ENCODE results near the gene PFKM.

PFKM gene

DNA sequence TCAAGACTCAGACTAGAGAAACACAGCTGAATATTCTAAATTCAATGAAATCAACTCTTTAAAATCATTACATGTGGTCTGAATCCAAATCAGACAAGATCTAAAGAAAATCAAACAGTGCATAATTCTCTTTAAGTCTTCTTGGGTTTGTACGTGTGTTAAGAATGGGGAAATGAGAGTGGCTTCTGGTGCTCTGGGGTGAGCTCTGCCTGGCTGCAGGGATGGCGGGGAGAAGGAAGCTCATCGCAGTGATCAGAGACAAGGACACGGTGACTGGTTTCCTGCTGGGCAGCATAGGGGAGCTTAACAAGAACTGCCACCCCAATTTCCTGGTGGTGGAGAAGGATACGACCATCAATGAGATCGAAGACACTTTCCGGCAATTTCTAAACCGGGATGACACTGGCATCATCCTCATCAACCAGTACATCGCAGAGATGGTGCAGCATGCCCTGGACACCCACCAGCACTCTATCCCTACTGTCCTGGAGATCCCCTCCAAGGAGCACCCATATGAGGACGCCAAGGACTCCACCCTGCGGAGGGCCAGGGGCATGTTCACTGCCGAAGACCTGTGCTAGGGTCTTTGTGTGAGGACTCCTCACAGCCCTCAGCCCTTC lies 34.2 kb upstream of the PFKM start:
- H3K4me3 ChIP-seq (ENCODE audit: low read depth, low read length), result no peak overlapping the region
- in situ Hi-C loops (cut with HindIII; ENCODE audit: low pct_ligation_motif_present, low sequenced_read_pairs), result no loop called here
- peaks cover 12% of the 10 kb centered on the region for H3K36me3 ChIP-seq (replicated peaks)
- no peak overlapping the region for H3K27ac ChIP-seq
- TF ChIP-seq, protein P1, sequence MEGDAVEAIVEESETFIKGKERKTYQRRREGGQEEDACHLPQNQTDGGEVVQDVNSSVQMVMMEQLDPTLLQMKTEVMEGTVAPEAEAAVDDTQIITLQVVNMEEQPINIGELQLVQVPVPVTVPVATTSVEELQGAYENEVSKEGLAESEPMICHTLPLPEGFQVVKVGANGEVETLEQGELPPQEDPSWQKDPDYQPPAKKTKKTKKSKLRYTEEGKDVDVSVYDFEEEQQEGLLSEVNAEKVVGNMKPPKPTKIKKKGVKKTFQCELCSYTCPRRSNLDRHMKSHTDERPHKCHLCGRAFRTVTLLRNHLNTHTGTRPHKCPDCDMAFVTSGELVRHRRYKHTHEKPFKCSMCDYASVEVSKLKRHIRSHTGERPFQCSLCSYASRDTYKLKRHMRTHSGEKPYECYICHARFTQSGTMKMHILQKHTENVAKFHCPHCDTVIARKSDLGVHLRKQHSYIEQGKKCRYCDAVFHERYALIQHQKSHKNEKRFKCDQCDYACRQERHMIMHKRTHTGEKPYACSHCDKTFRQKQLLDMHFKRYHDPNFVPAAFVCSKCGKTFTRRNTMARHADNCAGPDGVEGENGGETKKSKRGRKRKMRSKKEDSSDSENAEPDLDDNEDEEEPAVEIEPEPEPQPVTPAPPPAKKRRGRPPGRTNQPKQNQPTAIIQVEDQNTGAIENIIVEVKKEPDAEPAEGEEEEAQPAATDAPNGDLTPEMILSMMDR (IDR thresholded peaks at IDR 0.05; ENCODE audit: low read depth, low read length, missing control alignments), result no peak
- no peak for DNase-seq
- no peaks in the 10 kb centered on the region for H3K27me3 ChIP-seq (replicated peaks)

DNA sequence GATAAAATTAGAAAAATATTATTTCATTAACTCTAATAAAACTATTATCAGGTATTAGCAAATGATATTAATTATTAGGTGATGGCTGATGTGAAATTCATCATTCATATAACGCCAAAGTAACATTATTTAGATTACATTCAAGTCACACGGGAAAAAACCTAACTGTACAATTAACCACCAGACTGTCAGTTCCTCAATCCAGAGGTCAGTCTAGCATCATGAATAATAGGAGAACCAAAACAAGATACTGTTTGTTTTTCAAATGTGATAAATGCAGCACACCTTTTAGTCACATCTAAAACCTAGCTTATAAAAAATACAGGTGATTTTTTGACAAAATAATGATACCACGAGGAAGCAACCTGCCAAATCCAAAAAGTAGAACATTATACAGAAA lies 32.8 kb upstream of the PFKM start:
- TF ChIP-seq, protein P1 (IDR thresholded peaks at IDR 0.05; ENCODE audit: low read depth, low read length, missing control alignments), result no peak
- no peak overlapping the region for H3K27ac ChIP-seq
- no peaks in the 10 kb centered on the region for H3K27me3 ChIP-seq (replicated peaks)
- DNase-seq, result no peak
- in situ Hi-C loops (cut with HindIII; ENCODE audit: low pct_ligation_motif_present, low sequenced_read_pairs), result no loop called here
- no peak overlapping the region for H3K4me3 ChIP-seq (ENCODE audit: low read depth, low read length)
- peaks cover 16% of the 10 kb centered on the region for H3K36me3 ChIP-seq (replicated peaks)

DNA sequence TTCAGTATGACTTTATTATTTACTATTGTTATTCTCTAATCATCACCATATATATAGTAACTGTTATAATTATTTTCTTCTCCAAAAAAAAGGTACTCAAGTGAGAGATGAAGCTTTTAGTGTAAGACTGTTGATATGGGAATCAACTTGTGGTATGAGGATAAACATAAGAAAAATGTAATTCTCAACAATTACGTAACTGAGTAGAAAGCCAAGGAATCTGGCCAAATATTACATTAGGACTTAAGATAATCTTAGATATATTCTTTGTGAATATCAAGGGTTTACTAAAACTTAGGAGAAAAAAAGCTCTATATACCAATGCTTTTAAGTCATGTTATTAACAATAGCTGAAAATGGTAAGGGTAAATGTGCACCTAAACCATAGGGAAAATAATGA lies 26.6 kb upstream of the PFKM start:
- Histone ChIP-seq H3K27me3 (replicated peaks) (no peaks in the 10 kb centered on the region), H3K36me3 (replicated peaks) (peaks cover 17% of the 10 kb centered on the region), H3K27ac (no peak overlapping the region), H3K4me3 (ENCODE audit: low read depth, low read length) (no peak overlapping the region)
- no peak for DNase-seq
- TF ChIP-seq, protein P1 (IDR thresholded peaks at IDR 0.05; ENCODE audit: low read depth, low read length, missing control alignments), result no peak
- in situ Hi-C loops (cut with HindIII; ENCODE audit: low pct_ligation_motif_present, low sequenced_read_pairs), result no loop called here

DNA sequence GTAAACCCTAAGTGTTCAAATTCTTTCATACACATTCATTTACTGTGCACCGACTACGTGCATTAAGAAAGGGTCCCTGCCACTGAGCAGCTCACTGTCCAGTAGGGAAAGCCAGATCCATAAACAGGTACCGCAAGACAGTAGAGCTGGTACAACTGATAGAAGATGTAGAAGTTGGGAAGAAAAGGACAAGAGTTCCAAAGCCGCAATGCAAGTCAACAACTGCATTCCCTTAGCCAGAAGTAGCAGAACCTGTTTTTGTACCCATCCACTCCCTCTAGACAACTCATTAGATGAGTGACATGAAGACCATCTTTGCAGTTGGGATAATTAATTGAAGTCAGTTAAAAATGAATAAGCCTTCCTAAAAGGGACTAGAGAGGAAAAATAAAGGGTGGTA lies 14.6 kb upstream of the PFKM start:
- in situ Hi-C loops (cut with HindIII; ENCODE audit: low pct_ligation_motif_present, low sequenced_read_pairs), result no loop called here
- peak overlapping the region; percentile 89 for H3K4me3 ChIP-seq (ENCODE audit: low read depth, low read length)
- H3K27ac ChIP-seq, result no peak overlapping the region
- H3K36me3 ChIP-seq (replicated peaks), result no peaks in the 10 kb centered on the region
- no peak for DNase-seq
- no peaks in the 10 kb centered on the region for H3K27me3 ChIP-seq (replicated peaks)
- TF ChIP-seq, protein P1 (IDR thresholded peaks at IDR 0.05; ENCODE audit: low read depth, low read length, missing control alignments), result no peak

DNA sequence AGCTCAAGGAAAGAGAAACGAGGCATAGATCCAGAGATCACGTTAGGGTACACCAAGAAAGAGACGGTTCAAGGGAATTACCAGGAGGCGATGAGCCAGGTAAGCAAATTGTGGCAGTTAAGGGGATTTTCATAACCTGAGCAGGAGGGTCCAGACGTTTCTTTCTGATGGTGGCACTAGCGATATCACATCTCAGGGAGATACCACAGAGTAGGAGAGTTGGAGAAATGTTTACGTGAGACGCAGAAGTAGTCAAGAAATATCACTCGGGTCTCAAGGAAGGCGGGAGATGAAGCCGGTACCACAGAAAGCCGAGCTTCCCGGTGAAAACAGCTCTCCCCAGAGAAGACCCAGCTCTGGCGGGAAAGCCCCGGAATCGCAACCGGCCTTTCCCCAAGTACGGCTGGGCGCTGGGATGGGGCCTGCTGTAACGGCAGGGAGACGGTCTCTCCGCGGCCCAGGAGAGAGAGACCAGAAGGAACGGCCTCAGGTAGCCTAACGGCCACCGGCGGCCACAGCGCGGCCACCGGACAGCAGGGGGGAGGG lies 13.8 kb upstream of the PFKM start:
- in situ Hi-C loops (cut with HindIII; ENCODE audit: low pct_ligation_motif_present, low sequenced_read_pairs), result no loop called here
- DNase-seq, result peak; percentile 7
- TF ChIP-seq, protein P1 (IDR thresholded peaks at IDR 0.05; ENCODE audit: low read depth, low read length, missing control alignments), result no peak

More for the DNA sequence above, 13.8 kb upstream of the PFKM start:
- Histone ChIP-seq H3K27me3 (replicated peaks) (no peaks in the 10 kb centered on the region), H3K27ac (peak overlapping the region; percentile 96), H3K4me3 (ENCODE audit: low read depth, low read length) (peak overlapping the region; percentile 89), H3K36me3 (replicated peaks) (no peaks in the 10 kb centered on the region)

Data from brain microvascular endothelial cell (primary cell).